Measurements from ENCODE around the gene C1D.
"Not testable (repeated sequence)": the region's sequence is repeated elsewhere in the genome, so short reads cannot be mapped to it uniquely, and the experiment has no call there.

Gene C1D

GRCh38 chr2:68062680-68063387, at the start of gene C1D:
Gene C1D (minus strand): TSS chr2:68063004. CDS start chr2:68047310, 15,694 bp downstream.
- peak; percentile 85 for DNase-seq

GRCh38 chr2:68110102-68110501, 47.3 kb upstream of the C1D start:
- DNase-seq: no peak

GRCh38 chr2:68108120-68108519, 45.3 kb upstream of the C1D start:
- no peak for DNase-seq

- no peak for DNase-seq
Measured at GRCh38 chr2:68107475-68107874, 44.7 kb upstream of the C1D start.

- no peak for DNase-seq
Measured at GRCh38 chr2:68104111-68104835, 41.5 kb upstream of the C1D start.

GRCh38 chr2:68103709-68104055, 40.9 kb upstream of the C1D start:
- no peak for DNase-seq

- no peak for DNase-seq
Measured at GRCh38 chr2:68103030-68103708, 40.4 kb upstream of the C1D start.

GRCh38 chr2:68100189-68100588, 37.4 kb upstream of the C1D start:
- no peak for DNase-seq

GRCh38 chr2:68099260-68099659, 36.5 kb upstream of the C1D start:
- DNase-seq: no peak

- DNase-seq: no peak
Measured at GRCh38 chr2:68098291-68098797, 35.5 kb upstream of the C1D start.

GRCh38 chr2:68094111-68094510, 31.3 kb upstream of the C1D start:
- no peak for DNase-seq

GRCh38 chr2:68093634-68094033, 30.8 kb upstream of the C1D start:
- no peak for DNase-seq

GRCh38 chr2:68091439-68092034, 28.7 kb upstream of the C1D start:
- no peak for DNase-seq

GRCh38 chr2:68089961-68090360, 27.2 kb upstream of the C1D start:
- no peak for DNase-seq

- no peak for DNase-seq
Measured at GRCh38 chr2:68088940-68089339, 26.1 kb upstream of the C1D start.

GRCh38 chr2:68086166-68086565, 23.4 kb upstream of the C1D start:
- DNase-seq: no peak

- DNase-seq: no peak
Measured at GRCh38 chr2:68083346-68083745, 20.5 kb upstream of the C1D start.

GRCh38 chr2:68074050-68074449, 11.2 kb upstream of the C1D start:
- no peak for DNase-seq

- not testable (repeated sequence) for DNase-seq
Measured at GRCh38 chr2:68063797-68064646, 1.2 kb upstream of the C1D start.

- DNase-seq: no peak
Measured at GRCh38 chr2:68060652-68061051, 2.2 kb downstream of the C1D start.

- DNase-seq: no peak
Measured at GRCh38 chr2:68059784-68060525, 2.8 kb downstream of the C1D start.
